Fibroblast of the aortic adventitia (primary cell): Measurements from ENCODE around the gene CDCA3. TPM values are rescaled to one million over a fixed set of nuclear protein-coding genes. Genes with fewer than 3 reads are reported as not detected.
"Not testable (repeated sequence)": the region's sequence is repeated elsewhere in the genome, so short reads cannot be mapped to it uniquely, and the experiment has no call there.

Source experiments
- DNase-seq: peaks from one replicate; pipeline ENCODE4 v3.0.0-alpha.2; 2010; ENCODE audit warnings: low read depth
- H3K4me3 ChIP-seq: 2 replicates; pipeline ENCODE4 v1.5.1; 2011; ENCODE audit warnings: low read depth, mild to moderate bottlenecking, control low read depth, low read length, moderate library complexity
- CTCF ChIP-seq: IDR thresholded peaks from 2 replicates; pipeline ENCODE4 v1.5.1; 2011; ENCODE audit warnings: mild to moderate bottlenecking, low read length, control low read depth, inconsistent platforms; ENCODE audit not compliant: insufficient read depth
- total RNA-seq: library from RNA; depleted of rRNA; stranded (reverse); fragments of >200 nt; gene quantifications from 2 replicates; pipeline ENCODE4 v1.2.3, GENCODE V29; 2012; ENCODE audit warnings: low replicate concordance

Gene CDCA3
- total RNA-seq, 1 donor = 23.5 TPM

GRCh38 chr12:6869049-6870021 lies 18.2 kb upstream of the CDCA3 start:
- H3K4me3 ChIP-seq = peak overlapping the region; percentile 91
- peak; percentile 80 for DNase-seq
- TF ChIP-seq CTCF = peak; percentile 89

GRCh38 chr12:6868211-6869048 lies 17.3 kb upstream of the CDCA3 start:
- peak; percentile 34 for TF ChIP-seq CTCF
- H3K4me3 ChIP-seq = peak overlapping the region; percentile 91
- no peak for DNase-seq

GRCh38 chr12:6867413-6868210 lies 16.5 kb upstream of the CDCA3 start, which contains the start of gene TPI1:
TSS of gene TPI1 (plus strand) at chr12:6867531. CDS start at chr12:6867567, 36 bp downstream.
- DNase-seq = peak; percentile 80
- TF ChIP-seq CTCF = no peak
- H3K4me3 ChIP-seq = peak within 1 kb of the TSS; percentile 91

GRCh38 chr12:6866920-6867412 lies 15.9 kb upstream of the CDCA3 start:
- no peak for DNase-seq

GRCh38 chr12:6866163-6866919 lies 15.3 kb upstream of the CDCA3 start:
- H3K4me3 ChIP-seq = peak overlapping the region; percentile 70
- TF ChIP-seq CTCF = no peak
- DNase-seq = no peak

More at GRCh38 chr12:6866920-6867412, 15.9 kb upstream of the CDCA3 start:
- no peak for TF ChIP-seq CTCF
- peak overlapping the region; percentile 70 for H3K4me3 ChIP-seq

- H3K4me3 ChIP-seq, DNase-seq: not testable (repeated sequence)
These were observed 14.2 kb upstream of the CDCA3 start for GRCh38 chr12:6865307-6865706.
